ENCODE data around the gene PTPN1.
"Not testable (repeated sequence)": the region's sequence is repeated elsewhere in the genome, so short reads cannot be mapped to it uniquely, and the experiment has no call there.

Gene PTPN1

GRCh38 chr20:50509923-50510705 is at the start of gene PTPN1:
Gene PTPN1 (plus strand): TSS chr20:50510383. CDS start chr20:50510528, 145 bp downstream.
- peak; percentile 99 for DNase-seq (ENCODE audit: low spot score)

DNA sequence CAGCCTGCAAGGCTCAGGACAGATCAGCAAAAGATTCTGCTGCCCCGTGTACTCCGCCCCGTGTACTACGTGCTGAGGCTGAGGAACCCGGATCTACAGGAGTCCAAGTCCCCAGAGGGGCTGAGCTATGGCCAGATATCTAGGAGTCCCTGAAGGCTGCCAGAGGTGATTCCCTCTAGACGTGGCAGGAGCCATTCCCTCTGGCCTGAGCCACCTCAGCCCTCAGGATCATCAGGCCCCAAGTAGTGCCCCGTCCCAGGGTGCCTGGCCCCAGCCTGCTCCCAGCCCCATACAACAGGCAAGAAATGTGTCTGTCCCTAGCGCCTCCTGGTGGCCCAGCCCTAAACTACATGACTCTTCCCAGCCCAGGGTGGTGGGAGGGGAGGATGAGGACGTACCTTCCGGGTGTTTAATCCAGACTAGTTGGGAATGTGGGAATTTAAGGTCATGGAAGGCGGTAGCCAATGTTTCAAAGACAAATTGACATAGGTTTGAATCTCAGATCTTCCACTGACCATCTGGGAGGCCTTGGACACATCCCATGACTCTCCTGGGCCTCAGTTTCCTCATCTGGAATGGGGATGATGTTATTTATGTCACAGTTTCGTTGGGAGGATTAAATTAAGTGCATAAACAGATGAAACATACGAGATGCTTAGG is 49.4 kb upstream of the PTPN1 start:
- DNase-seq (ENCODE audit: low spot score) = peak; percentile 93

- DNase-seq (ENCODE audit: low spot score) = no peak
Observed at GRCh38 chr20:50462093-50462690, 48.0 kb upstream of the PTPN1 start.

DNA sequence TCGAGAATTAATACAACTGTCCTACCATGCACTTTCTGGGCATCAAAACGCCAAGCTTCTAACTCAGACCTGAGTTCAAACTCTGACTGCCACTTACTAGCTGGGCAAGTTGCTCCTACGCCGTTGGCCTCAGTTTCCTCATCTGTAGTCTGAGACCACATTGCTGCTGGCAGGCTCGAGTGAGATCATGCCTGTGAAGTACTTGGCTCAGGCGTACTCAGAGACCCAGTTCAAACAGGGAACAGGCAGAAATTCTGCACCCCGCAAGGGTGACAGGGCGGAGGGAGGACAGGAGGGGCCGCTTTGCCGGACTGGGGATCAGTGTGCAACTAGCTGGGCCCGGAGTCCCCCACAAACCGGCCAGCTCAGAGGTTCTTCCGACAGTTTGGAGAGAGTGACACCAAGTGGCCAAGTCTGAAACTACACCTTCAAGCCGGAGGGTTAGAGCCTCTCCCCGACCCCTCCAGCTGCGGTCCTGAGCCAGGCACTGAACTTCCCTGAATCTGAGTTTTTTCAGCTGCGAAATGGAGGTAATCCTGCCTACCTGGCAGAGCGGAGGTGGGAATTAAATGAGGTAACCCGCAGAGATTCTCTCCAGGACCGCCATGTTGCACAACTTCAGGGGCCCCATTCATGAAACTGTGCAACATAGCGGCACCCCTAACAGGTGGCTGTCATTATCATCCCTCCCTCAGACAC is 46.0 kb upstream of the PTPN1 start:
- DNase-seq (ENCODE audit: low spot score) = peak; percentile 77

DNA sequence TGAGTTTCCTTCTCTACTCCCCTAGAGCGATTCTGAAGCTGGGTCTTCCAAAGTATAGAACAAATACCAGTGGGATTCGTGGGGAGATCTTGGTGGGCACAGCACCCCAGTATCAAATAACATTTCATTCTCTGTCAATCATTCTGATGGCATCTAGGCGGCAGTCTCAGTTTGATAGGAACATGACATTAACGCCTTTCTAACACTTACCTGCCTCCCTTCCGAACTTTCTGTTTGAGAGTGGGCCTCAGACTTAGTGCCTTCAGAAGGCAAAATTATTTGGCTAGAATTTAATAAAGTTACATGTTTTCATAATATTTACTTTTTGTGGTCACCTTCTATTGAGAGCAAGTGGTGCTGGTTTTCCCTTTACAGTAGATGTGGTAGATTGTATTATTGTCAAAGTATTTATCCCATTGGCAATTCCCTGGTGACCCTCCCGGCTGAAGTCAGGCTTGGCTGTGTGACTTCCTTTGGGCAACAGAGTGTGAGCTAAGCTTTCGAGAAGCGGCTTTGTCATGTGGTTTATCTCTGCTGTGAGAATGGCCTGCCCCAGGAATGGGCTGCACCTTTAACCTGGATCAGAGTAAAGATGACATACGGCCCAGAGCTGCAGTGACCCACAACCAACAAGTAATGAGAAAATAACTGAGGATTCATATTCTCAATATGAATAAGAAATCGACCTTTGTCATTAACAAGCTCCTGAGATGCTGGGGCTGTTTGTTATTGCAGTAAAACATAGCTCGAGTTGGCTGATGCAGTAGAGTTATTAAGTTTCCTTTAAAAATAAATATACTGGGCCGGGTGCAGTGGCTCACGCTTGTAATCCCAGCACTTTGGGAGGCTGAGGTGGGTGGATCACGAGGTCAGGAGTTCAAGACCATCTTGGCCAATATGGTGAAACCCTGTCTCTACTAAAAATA is 45.2 kb upstream of the PTPN1 start:
- DNase-seq (ENCODE audit: low spot score) = no peak

GRCh38 chr20:50467174-50467573 is 43.0 kb upstream of the PTPN1 start:
- no peak for DNase-seq (ENCODE audit: low spot score)

DNA sequence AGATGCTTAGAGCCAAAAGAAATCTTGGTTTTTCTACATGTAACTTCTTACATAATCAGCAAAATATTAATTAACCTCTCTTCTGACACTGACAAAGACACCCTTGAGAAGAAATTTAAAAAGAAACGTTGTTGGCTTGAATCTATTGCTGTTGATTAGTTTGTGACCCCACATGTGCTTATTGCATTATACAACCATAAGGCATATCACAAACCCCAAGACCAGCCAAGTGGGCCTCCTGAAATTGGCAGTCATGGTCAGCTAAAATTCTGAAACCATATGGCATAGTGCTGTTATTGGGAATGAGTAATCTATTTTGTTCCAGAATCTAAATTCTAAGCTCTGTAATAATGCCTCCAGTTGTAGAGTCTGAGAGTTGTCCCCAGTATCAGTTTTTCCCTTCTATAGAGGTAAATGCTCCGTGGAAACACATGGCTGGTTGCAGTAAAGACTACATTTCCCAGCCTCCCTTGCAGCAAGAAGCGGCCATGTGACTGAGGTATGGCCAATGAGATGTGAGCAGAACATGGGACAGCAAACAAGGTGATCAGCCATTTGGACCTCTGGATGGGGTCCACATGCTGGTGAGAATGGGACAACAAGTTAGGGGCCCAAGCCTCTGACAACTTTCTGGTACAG is 42.3 kb upstream of the PTPN1 start:
- no peak for DNase-seq (ENCODE audit: low spot score)

DNA sequence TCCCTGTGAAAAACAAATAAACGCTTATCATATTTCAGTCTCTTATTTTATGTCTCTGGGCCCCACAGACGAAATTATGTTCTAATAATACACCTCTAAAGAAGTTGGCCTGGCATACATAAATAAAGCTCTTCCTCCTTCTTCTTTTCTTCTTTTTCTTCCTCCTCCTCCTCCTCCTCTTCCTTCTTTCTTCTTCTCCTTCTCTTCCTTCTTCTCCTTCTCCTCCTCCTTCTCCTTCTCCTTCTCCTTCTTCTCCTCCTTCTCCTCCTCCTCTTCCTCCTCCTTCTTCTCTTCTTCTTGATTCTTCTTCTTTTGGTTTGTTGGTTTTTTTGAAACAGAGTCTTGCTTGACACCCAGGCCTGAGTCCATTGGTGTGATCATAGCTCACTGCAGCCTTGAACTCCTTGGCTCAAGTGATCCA is 41.8 kb upstream of the PTPN1 start:
- no peak for DNase-seq (ENCODE audit: low spot score)

DNA sequence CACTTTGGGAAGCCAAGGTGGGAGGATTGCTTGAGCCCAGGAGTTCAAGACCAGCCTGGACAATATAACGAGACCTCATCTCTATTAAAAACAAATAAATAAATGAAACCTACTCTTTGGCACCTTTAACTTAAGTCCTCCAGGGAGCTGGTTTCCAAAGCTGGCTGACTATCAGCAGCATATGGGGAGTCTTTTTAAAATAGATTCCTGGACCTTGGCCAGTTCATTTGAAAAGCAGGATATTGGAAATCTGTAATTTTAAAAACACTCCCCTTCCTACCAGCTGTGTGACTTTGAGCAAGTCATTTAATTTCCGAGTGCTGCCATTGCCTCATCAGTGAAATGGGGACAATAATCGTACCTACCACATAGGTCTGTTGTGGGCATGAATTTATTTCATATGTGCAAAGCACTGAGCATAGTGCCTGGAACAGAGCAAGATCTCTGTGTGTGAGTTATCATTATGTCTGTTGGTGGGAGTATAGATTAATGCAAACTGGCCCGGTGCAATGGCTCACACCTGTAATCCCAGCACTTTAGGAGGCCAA is 40.9 kb upstream of the PTPN1 start:
- no peak for DNase-seq (ENCODE audit: low spot score)

DNA sequence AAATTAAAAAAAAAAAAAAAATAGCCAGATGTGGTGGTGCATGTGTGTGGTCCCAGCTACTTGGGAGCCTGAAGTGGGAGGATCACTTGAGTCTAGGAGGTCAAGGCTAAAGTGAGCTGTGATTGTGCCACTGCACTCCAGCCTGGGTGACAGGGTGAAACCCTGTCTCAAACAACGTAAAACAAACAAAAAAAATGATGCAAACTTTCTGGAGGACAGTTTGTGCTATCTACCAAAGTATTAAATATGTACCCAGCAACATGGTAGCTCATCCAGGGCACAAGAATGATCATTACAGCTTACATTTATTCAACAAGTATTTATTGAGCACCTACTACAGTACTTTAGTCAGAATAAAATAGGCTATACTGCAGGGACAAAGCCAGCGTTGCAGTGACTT is 40.4 kb upstream of the PTPN1 start:
- no peak for DNase-seq (ENCODE audit: low spot score)

DNA sequence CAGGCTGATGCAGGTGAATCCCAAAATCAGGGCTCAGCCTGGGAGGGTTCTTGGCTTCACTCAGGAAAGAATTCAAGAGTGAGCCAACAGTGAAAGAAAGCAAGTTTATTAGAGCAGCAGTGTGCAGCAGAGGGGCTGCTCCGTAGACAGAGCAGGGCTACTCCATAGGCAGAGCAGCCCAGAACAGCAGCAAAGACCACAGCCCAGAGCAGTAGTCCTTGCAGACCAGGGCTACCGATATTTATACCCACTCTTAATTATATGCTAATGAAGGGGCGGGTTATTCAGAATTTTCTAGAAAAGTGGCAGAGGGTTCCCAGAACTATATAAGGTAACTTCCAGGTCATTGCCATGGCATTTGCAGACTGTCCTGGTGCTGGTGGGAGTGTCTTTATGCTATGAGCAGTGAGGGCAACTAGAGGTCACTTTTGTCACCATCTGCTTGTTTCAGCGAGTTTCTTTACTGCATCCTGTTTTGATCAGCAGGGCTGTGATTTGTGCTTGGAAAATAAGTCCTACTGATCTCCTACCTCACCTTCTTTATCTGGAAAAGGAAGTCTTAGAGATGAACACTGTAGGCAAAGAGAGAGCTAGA is 39.8 kb upstream of the PTPN1 start:
- no peak for DNase-seq (ENCODE audit: low spot score)

GRCh38 chr20:50471231-50471630 is 39.0 kb upstream of the PTPN1 start:
- DNase-seq (ENCODE audit: low spot score) = no peak

DNA sequence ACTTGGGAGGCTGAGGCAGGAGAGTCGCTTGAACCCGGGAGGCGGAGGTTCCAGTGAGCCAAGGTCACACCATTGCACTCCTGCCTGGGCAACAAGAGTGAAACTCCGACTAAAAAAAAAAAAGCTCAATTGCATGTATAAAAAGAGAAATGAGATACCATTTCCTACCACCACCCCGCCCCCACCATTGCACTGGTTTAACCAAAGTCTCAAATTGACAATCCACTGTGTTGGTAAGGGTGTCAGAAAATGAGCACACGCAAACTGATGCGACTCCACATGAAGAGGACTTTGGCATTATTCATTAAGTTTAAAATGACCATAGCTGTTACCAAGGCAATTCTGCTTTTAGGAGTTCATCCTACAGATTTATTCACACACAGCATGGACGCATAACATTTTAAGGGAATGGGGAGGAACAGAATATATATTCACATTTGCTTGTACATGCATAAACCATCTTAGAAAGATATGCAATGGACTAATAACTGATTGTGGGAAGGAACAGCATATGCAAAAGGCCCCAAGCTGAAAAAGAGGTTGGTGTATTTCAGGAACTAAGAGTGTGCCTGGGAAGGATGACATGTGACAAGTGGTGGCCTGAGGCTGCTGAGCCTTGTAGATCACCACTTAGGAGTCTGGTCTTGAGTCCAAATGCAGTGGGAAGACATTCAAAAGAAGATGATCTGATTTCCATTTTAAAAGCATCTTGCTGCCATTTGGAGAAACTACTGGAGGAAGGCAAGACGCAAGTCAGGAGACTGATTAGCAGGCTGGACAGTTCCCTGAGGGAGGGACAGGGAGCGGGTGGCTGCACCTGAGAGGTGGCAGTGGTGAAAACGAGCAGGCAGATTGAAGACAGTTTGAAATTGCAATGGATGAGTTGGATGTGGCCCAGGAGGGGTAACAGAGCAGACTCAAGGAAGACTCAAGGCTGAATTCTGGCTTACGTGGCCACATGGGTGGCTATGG is 37.2 kb upstream of the PTPN1 start:
- no peak for DNase-seq (ENCODE audit: low spot score)

- DNase-seq (ENCODE audit: low spot score) = not testable (repeated sequence)
Observed at GRCh38 chr20:50474356-50474755, 35.8 kb upstream of the PTPN1 start.

GRCh38 chr20:50475681-50476292 is 34.4 kb upstream of the PTPN1 start:
- no peak for DNase-seq (ENCODE audit: low spot score)

DNA sequence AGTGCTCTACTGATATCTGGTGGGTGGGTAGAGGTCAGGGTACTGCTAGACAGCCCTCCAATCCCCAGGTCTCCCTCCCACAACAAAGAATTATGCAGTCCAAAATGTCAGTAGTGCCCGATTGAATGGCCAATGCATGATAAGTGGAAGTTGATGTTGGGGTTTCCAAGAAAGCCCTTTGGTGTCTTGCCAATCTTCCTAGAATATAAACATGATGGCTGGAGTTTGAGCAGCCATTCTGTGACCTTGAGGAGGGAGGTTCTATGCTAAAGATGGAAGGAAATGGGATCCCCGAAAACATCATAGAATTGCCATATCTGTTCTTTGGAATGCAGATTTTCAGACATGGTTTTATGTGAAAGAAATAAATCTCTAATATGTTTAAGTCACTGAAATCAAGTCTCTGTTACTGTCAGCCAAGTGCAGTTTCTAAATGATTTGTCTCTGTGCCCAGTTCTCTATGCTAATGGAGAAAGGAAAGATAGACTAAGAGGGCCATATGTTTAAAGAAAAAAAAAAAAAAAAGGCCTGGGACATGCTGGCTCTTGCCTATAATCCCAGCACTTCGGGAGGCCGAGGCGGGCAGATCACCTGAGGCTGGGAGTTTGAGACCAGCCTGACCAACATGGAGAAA is 32.8 kb upstream of the PTPN1 start:
- DNase-seq (ENCODE audit: low spot score) = no peak

DNA sequence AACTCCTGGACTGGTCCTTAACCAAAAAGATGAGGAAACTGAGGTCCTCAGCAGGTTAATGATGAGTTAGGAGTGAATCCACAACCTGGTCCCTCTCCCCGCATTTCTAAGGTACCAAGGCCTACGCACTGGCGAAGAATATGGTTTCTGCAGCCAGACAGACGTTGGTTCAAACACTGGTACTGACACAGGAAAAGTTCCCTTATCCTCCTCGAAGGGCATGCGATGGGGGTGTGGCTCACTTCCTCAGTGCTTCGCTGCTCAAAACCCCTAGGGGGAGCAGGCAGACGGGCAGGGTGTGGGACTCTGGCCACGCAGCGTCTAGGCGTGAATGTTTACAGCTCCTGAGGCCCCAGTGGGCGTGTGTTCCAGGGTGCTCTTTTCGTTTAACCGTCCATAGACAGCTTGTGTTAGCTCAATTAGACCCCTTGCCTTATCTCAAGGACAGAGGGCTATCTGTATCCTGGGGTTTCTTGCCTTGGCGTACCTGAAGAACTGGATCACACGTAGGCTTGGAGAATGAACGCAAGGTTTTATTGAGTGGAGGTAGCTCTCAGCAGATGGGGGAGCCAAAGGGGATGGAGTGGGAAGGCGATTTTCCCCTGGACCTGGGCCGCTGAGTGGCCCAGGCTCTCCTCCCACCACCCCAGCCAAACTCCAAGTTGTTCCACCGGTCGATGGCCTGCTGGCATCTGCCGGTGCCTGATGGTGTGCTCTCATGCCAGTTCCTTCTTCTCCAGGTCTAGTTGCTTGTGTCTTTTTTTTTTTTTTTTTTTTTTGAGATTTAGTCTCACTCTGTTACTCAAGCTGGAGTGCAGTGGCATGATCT is 31.8 kb upstream of the PTPN1 start:
- peak; percentile 78 for DNase-seq (ENCODE audit: low spot score)

All from ecto neural progenitor cell (in vitro differentiated cells).